Neural cell (in vitro differentiated cells): Measurements from ENCODE around the gene PPM1L. TPM values are rescaled to one million over a fixed set of nuclear protein-coding genes. Genes with fewer than 3 reads are reported as not detected.

Experiments
- H2AFZ ChIP-seq: fragments of 200-600, 300-800 bp; sonication (generic), shearing (Covaris generic); 2 replicates; pipeline ENCODE4 v1.6.0; 2014; ENCODE audit warnings: low read depth, mild to moderate bottlenecking, antibody characterized with exemption, low read length, moderate library complexity
- H3F3A ChIP-seq: fragments of 200-600 bp; shearing (Covaris generic); 2 replicates; pipeline ENCODE4 v1.6.1; 2016; ENCODE audit warnings: mild to moderate bottlenecking, moderate library complexity, mixed read lengths, antibody characterized with exemption, low read length; ENCODE audit not compliant: insufficient read depth, poor library complexity, severe bottlenecking
- H3K27ac ChIP-seq: fragments of 200-600, 300-800 bp; sonication (generic), shearing (Covaris generic); 2 replicates; pipeline ENCODE4 v1.5.1; 2014; ENCODE audit warnings: mild to moderate bottlenecking, low read length, moderate library complexity
- H3K27me3 ChIP-seq: fragments of 300-800, 200-600 bp; sonication (generic), shearing (Covaris generic); 2 replicates; pipeline ENCODE4 v1.6.0; 2014; ENCODE audit warnings: mild to moderate bottlenecking, low read depth, low read length, moderate library complexity; ENCODE audit not compliant: insufficient read depth
- H3K36me3 ChIP-seq: fragments of 300-800, 200-600 bp; sonication (generic), shearing (Covaris generic); 2 replicates; pipeline ENCODE4 v1.5.1; 2014; ENCODE audit warnings: mild to moderate bottlenecking, antibody characterized with exemption, low read length, moderate library complexity; ENCODE audit not compliant: insufficient read depth
- H3K4me2 ChIP-seq: fragments of 300-800, 200-600 bp; sonication (generic), shearing (Covaris generic); 2 replicates; pipeline ENCODE4 v1.6.0; 2014; ENCODE audit warnings: mild to moderate bottlenecking, low read length
- H3K4me3 ChIP-seq: fragments of 300-800, 200-600 bp; sonication (generic), shearing (Covaris generic); 2 replicates; pipeline ENCODE4 v1.5.1; 2014; ENCODE audit warnings: mild to moderate bottlenecking, low read length, moderate library complexity
- H3K79me2 ChIP-seq: fragments of 200-600 bp; shearing (Covaris generic); replicated peaks from 2 replicates; pipeline ENCODE4 v1.6.0; 2014; ENCODE audit warnings: mild to moderate bottlenecking, low read length, moderate library complexity; ENCODE audit not compliant: insufficient read depth
- H3K9ac ChIP-seq: fragments of 300-800, 200-600 bp; sonication (generic), shearing (Covaris generic); 2 replicates; pipeline ENCODE4 v1.6.1; 2016; ENCODE audit warnings: mild to moderate bottlenecking, low read length, mixed read lengths
- H3K9me2 ChIP-seq: fragments of 200-600 bp; shearing (Covaris generic); 2 replicates; pipeline ENCODE4 v1.6.1; 2016; ENCODE audit warnings: mild to moderate bottlenecking, low read length, mixed read lengths; ENCODE audit not compliant: insufficient read depth
- H3K9me3 ChIP-seq: fragments of 200-600, 300-800 bp; sonication (generic), shearing (Covaris generic); 2 replicates; pipeline ENCODE4 v1.6.1; 2016; ENCODE audit warnings: mild to moderate bottlenecking, mixed run types, low read length, moderate library complexity, mixed read lengths
- H4K20me1 ChIP-seq: fragments of 200-600 bp; shearing (Covaris generic); 2 replicates; pipeline ENCODE4 v1.6.1; 2016; ENCODE audit warnings: mild to moderate bottlenecking, mixed run types; ENCODE audit not compliant: insufficient read depth
- CTCF ChIP-seq: fragments of 450-650 bp; IDR thresholded peaks from 2 replicates; pipeline ENCODE4 v1.5.1; 2014; ENCODE audit warnings: antibody characterized with exemption, mild to moderate bottlenecking, moderate library complexity; ENCODE audit not compliant: poor library complexity, severe bottlenecking
- EP300 ChIP-seq: fragments of 450-650 bp; conservative IDR thresholded peaks from 2 replicates; pipeline ENCODE4 v1.6.1; 2014; ENCODE audit warnings: antibody characterized with exemption, mild to moderate bottlenecking, moderate library complexity; ENCODE audit not compliant: poor library complexity, severe bottlenecking
- EZH2 ChIP-seq: fragments of 200-600, 300-800 bp; shearing (Covaris generic), sonication (generic); IDR thresholded peaks from 2 replicates; pipeline ENCODE4 v1.6.1; 2014; ENCODE audit warnings: antibody characterized with exemption, low read length, borderline replicate concordance, mild to moderate bottlenecking; ENCODE audit not compliant: insufficient read depth, poor library complexity, severe bottlenecking
- MXI1 ChIP-seq: fragments of 450-650 bp; conservative IDR thresholded peaks from 2 replicates; pipeline ENCODE4 v1.6.1; 2014; ENCODE audit warnings: antibody characterized with exemption, mild to moderate bottlenecking; ENCODE audit not compliant: poor library complexity, severe bottlenecking
- POLR2AphosphoS5 ChIP-seq: IDR thresholded peaks from 2 replicates; pipeline ENCODE4 v1.6.1; 2012
- RAD21 ChIP-seq: fragments of 450-650 bp; conservative IDR thresholded peaks from 2 replicates; pipeline ENCODE4 v1.6.1; 2014; ENCODE audit warnings: antibody characterized with exemption, mild to moderate bottlenecking, moderate library complexity
- REST ChIP-seq: IDR thresholded peaks from 2 replicates; pipeline ENCODE4 v1.6.1; 2012; ENCODE audit warnings: borderline replicate concordance
- SMC3 ChIP-seq: fragments of 450-650 bp; conservative IDR thresholded peaks from 2 replicates; pipeline ENCODE4 v1.6.1; 2014; ENCODE audit warnings: antibody characterized with exemption, mild to moderate bottlenecking, moderate library complexity; ENCODE audit not compliant: poor library complexity
- TAF1 ChIP-seq: IDR thresholded peaks from 2 replicates; pipeline ENCODE4 v1.6.1; 2012; ENCODE audit warnings: low read depth
- polyA plus RNA-seq: library from polyadenylated mRNA; depleted of rRNA; stranded (reverse); fragments of >200 nt; gene quantifications from 2 replicates; pipeline ENCODE4 v1.2.3, GENCODE V29; 2014

PPM1L gene
- polyA plus RNA-seq, 1 donor from 2014 or later, result 24.9 TPM

GRCh38 chr3:160929595-160929994 lies 173.6 kb downstream of the PPM1L start:
- no peak overlapping the region for H3K4me3 ChIP-seq
- no peak overlapping the region for H3K9ac ChIP-seq
- no peaks in the 10 kb centered on the region for H3F3A ChIP-seq

GRCh38 chr3:160931474-160931873 lies 175.4 kb downstream of the PPM1L start:
- Histone ChIP-seq H4K20me1 (no peaks in the 10 kb centered on the region), H3F3A (no peaks in the 10 kb centered on the region), H3K27ac (no peak overlapping the region), H3K9me2 (no peaks in the 10 kb centered on the region), H3K4me3 (no peak overlapping the region), H2AFZ (no peak overlapping the region), H3K9me3 (no peaks in the 10 kb centered on the region), H3K4me2 (no peak overlapping the region), H3K27me3 (no peaks in the 10 kb centered on the region), H3K36me3 (no peaks in the 10 kb centered on the region), H3K79me2 (no peaks in the 10 kb centered on the region), H3K9ac (no peak overlapping the region)
- TF ChIP-seq CTCF (no peak), POLR2AphosphoS5 (no peak), EZH2 (no peak), REST (no peak), TAF1 (no peak), RAD21 (no peak), MXI1 (no peak)

More at GRCh38 chr3:160929595-160929994, 173.6 kb downstream of the PPM1L start:
- Histone ChIP-seq H3K27me3 (no peaks in the 10 kb centered on the region), H3K9me2 (no peaks in the 10 kb centered on the region), H3K9me3 (no peaks in the 10 kb centered on the region), H4K20me1 (no peaks in the 10 kb centered on the region), H3K36me3 (no peaks in the 10 kb centered on the region), H3K4me2 (no peak overlapping the region), H3K27ac (no peak overlapping the region), H3K79me2 (no peaks in the 10 kb centered on the region), H2AFZ (no peak overlapping the region)
- TF ChIP-seq EZH2 (no peak), SMC3 (no peak), POLR2AphosphoS5 (no peak), REST (no peak), MXI1 (no peak), TAF1 (no peak), RAD21 (no peak), CTCF (no peak), EP300 (no peak)
